Measurements from ENCODE around the gene GHDC. TPM values are rescaled to one million over a fixed set of nuclear protein-coding genes. Genes with fewer than 3 reads are reported as not detected.

GHDC gene
- total and polyA plus RNA-seq, 2 of the 13 experiments (the other 11 are each of a cell fraction or from before 2014, with no cell fraction given) = 15.4 to 22.5 TPM

DNA sequence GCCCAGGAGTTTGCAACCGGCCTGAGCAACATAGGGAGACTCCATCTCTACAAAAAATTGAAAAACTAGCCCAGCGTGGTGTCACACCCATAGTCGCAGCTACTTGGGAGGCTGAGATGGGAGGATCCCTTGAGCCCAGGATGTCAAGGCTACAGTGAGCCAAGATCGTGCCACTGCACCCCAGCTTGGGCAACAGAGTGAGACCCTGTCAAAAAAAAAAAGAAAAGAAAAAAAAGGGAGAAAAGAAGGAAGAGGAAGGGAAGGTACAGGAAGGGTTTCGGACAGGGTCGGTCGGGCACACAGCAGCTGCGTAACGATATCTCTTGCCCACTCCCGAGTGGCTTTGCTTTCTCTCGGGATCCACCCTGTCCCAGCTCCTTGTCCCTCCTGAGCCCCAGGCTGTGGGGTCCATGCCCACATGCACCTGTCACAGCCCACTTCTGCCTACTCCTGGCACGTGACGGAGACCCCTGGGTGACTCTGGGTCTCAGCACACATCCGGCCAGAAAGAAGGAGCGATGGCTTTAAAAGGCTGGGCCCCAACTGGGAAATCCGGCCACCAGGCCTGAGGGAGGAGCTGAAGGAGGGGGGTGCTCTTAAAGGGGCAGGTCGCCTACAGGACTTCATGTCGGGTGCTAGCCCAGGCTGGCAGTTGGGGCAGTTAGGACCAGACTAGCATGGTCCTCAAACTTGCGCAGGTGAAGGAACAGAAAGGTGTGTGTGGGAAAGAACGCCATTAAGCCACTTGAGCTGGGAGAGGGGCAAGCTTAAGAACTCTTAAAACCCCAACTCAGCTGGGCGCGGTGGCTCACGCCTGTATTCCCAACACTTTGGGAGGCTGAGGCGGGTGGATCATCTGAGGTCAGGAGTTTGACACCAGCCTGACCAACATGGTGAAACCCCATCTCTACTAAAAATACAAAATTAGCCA, at the start of gene GHDC (continued):
- peak; percentile 6; the same call in 1 of the 2 replicates for TF ChIP-seq NRL (CRISPR knock-in tag; IDR thresholded peaks at IDR 0.05; ENCODE audit: borderline replicate concordance)
- TF ChIP-seq, protein P1, sequence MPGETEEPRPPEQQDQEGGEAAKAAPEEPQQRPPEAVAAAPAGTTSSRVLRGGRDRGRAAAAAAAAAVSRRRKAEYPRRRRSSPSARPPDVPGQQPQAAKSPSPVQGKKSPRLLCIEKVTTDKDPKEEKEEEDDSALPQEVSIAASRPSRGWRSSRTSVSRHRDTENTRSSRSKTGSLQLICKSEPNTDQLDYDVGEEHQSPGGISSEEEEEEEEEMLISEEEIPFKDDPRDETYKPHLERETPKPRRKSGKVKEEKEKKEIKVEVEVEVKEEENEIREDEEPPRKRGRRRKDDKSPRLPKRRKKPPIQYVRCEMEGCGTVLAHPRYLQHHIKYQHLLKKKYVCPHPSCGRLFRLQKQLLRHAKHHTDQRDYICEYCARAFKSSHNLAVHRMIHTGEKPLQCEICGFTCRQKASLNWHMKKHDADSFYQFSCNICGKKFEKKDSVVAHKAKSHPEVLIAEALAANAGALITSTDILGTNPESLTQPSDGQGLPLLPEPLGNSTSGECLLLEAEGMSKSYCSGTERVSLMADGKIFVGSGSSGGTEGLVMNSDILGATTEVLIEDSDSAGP (CRISPR knock-in tag; IDR thresholded peaks at IDR 0.05; ENCODE audit: borderline replicate concordance) = peak; percentile 100
- TF ChIP-seq, protein P2, sequence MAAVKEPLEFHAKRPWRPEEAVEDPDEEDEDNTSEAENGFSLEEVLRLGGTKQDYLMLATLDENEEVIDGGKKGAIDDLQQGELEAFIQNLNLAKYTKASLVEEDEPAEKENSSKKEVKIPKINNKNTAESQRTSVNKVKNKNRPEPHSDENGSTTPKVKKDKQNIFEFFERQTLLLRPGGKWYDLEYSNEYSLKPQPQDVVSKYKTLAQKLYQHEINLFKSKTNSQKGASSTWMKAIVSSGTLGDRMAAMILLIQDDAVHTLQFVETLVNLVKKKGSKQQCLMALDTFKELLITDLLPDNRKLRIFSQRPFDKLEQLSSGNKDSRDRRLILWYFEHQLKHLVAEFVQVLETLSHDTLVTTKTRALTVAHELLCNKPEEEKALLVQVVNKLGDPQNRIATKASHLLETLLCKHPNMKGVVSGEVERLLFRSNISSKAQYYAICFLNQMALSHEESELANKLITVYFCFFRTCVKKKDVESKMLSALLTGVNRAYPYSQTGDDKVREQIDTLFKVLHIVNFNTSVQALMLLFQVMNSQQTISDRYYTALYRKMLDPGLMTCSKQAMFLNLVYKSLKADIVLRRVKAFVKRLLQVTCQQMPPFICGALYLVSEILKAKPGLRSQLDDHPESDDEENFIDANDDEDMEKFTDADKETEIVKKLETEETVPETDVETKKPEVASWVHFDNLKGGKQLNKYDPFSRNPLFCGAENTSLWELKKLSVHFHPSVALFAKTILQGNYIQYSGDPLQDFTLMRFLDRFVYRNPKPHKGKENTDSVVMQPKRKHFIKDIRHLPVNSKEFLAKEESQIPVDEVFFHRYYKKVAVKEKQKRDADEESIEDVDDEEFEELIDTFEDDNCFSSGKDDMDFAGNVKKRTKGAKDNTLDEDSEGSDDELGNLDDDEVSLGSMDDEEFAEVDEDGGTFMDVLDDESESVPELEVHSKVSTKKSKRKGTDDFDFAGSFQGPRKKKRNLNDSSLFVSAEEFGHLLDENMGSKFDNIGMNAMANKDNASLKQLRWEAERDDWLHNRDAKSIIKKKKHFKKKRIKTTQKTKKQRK (IDR thresholded peaks at IDR 0.05; ENCODE audit: low read length) = no peak
- TF ChIP-seq ZNF850 (CRISPR knock-in tag; conservative IDR thresholded peaks at IDR 0.05) = no peak
- TF ChIP-seq, protein P3, sequence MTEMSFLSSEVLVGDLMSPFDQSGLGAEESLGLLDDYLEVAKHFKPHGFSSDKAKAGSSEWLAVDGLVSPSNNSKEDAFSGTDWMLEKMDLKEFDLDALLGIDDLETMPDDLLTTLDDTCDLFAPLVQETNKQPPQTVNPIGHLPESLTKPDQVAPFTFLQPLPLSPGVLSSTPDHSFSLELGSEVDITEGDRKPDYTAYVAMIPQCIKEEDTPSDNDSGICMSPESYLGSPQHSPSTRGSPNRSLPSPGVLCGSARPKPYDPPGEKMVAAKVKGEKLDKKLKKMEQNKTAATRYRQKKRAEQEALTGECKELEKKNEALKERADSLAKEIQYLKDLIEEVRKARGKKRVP (CRISPR knock-in tag; IDR thresholded peaks at IDR 0.05) = no peak
- TF ChIP-seq MED13 (CRISPR knock-in tag; IDR thresholded peaks at IDR 0.05) = no peak
- TF ChIP-seq ATRX (CRISPR knock-in tag; IDR thresholded peaks at IDR 0.05; ENCODE audit: borderline replicate concordance) = no peak
- TF ChIP-seq ZNF24 (IDR thresholded peaks at IDR 0.05) = no peak
- no peak for TF ChIP-seq ZNF570 (CRISPR knock-in tag; IDR thresholded peaks at IDR 0.05; ENCODE audit: borderline replicate concordance)
- TF ChIP-seq EEA1 (CRISPR knock-in tag; IDR thresholded peaks at IDR 0.05; ENCODE audit: borderline replicate concordance) = peak; percentile 71; the same call in 1 of the 2 replicates
- TF ChIP-seq ZBTB21 (CRISPR knock-in tag; IDR thresholded peaks at IDR 0.05) = 0 out of 2 replicates have a peak, but pooled peaks have one; percentile 15
- TF ChIP-seq U2AF2 (IDR thresholded peaks at IDR 0.05; ENCODE audit: low read depth, low read length) = peak; percentile 98
- TF ChIP-seq MXD4 (CRISPR knock-in tag; IDR thresholded peaks at IDR 0.05) = 0 out of 2 replicates have a peak, but pooled peaks have one; percentile 51
- TF ChIP-seq, protein P4, sequence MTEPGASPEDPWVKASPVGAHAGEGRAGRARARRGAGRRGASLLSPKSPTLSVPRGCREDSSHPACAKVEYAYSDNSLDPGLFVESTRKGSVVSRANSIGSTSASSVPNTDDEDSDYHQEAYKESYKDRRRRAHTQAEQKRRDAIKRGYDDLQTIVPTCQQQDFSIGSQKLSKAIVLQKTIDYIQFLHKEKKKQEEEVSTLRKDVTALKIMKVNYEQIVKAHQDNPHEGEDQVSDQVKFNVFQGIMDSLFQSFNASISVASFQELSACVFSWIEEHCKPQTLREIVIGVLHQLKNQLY (CRISPR knock-in tag; IDR thresholded peaks at IDR 0.05) = no peak
- TF ChIP-seq DMAP1 (CRISPR knock-in tag; IDR thresholded peaks at IDR 0.05) = peak; percentile 82; the same call in 1 of the 2 replicates
- no peak for TF ChIP-seq ZNF30 (CRISPR knock-in tag; IDR thresholded peaks at IDR 0.05)
- peak; percentile 70; the same call in 1 of the 2 replicates for TF ChIP-seq CAMTA2 (CRISPR knock-in tag; IDR thresholded peaks at IDR 0.05; ENCODE audit: borderline replicate concordance)
- TF ChIP-seq ZNF670 (CRISPR knock-in tag; IDR thresholded peaks at IDR 0.05; ENCODE audit: borderline replicate concordance) = 0 out of 2 replicates have a peak, but pooled peaks have one; percentile 53
